Activated T-helper 2 cell treated with anti-CD3 and anti-CD28 coated beads, Interferon-gamma antibody, Interleukin-2, Interleukin-4, amounts not matched to agents 10 μg/mL and 5 μg/mL and 100 μg/mL, durations not matched to agents 14 hours and 24 hours and 36 hours (primary cell): Measurements from ENCODE around the gene PEF1. TPM values are rescaled to one million over a fixed set of nuclear protein-coding genes. Genes with fewer than 3 reads are reported as not detected.

ENCODE experiments used
- DNase-seq: peaks from one replicate; pipeline ENCODE4 v3.0.0; 2021; ENCODE audit warnings: low spot score
- H3K27ac Mint-ChIP-seq: one replicate; pipeline ENCODE4 v1.8.0; 2021; ENCODE audit warnings: mixed read lengths
- H3K27me3 Mint-ChIP-seq: one replicate; pipeline ENCODE4 v1.8.0; 2021; ENCODE audit warnings: low read depth, mixed read lengths
- H3K36me3 Mint-ChIP-seq: one replicate; pipeline ENCODE4 v1.8.0; 2021; ENCODE audit warnings: low read depth, mixed read lengths
- H3K4me1 Mint-ChIP-seq: one replicate; pipeline ENCODE4 v1.8.0; 2021; ENCODE audit warnings: low read depth, mixed read lengths
- H3K4me3 Mint-ChIP-seq: one replicate; pipeline ENCODE4 v1.8.0; 2021; ENCODE audit warnings: low read depth, mild to moderate bottlenecking, moderate library complexity, mixed read lengths
- H3K9me3 Mint-ChIP-seq: one replicate; pipeline ENCODE4 v1.8.0; 2021; ENCODE audit warnings: mixed read lengths
- intact Hi-C: fragments of 100-400 bp; cut with micrococcal nuclease; formaldehyde crosslinking; loops from one replicate; pipeline ENCODE4 v1.15.1; 2023
- total RNA-seq: library from RNA; stranded (reverse); gene quantifications from 2 replicates; pipeline ENCODE4 v1.2.3, GENCODE V29; 2022

Gene PEF1
- total RNA-seq, 1 donor from 2014 or later, result 56.5 TPM

DNA sequence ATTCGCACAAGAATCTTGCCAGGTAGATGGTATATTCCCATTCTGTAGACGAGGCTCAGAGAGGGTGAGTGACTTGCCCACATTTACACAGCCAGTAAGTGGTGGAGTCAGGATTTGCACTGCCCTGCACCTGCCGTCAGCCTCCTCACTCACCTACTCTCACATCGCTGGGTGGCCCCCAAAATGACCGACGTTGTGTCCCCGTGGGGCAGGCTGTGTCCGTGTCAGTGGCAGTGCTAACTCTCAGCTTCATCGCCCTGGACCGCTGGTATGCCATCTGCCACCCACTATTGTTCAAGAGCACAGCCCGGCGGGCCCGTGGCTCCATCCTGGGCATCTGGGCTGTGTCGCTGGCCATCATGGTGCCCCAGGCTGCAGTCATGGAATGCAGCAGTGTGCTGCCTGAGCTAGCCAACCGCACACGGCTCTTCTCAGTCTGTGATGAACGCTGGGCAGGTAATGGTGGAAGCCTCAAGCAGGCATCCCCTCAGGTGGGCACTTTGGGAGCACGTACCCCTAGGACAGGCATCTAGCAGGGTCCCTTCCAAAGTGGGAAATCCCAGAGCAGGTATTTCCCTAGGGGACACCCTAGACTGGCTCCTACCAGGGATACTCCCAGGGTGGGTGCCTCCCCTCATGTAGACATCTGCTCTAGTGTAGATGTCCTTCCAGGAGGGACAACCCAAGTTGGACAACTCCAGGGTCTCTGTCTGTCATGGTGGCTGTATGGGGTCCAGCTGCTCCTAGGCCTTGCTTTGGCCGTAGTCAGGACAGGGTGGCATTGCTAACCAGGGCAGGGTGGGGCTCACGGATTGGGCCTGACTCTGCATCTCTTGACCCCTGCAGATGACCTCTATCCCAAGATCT lies 23.8 kb downstream of the PEF1 start:
- no peak for DNase-seq
- H3K4me3 Mint-ChIP-seq, result no peak overlapping the region
- H3K4me1 Mint-ChIP-seq, result peaks cover 5% of the 10 kb centered on the region
- intact Hi-C loops, result no loop called here
- H3K27me3 Mint-ChIP-seq, result peaks cover 21% of the 10 kb centered on the region
- H3K36me3 Mint-ChIP-seq, result no peaks in the 10 kb centered on the region
- H3K27ac Mint-ChIP-seq, result no peak overlapping the region
- H3K9me3 Mint-ChIP-seq, result no peaks in the 10 kb centered on the region

DNA sequence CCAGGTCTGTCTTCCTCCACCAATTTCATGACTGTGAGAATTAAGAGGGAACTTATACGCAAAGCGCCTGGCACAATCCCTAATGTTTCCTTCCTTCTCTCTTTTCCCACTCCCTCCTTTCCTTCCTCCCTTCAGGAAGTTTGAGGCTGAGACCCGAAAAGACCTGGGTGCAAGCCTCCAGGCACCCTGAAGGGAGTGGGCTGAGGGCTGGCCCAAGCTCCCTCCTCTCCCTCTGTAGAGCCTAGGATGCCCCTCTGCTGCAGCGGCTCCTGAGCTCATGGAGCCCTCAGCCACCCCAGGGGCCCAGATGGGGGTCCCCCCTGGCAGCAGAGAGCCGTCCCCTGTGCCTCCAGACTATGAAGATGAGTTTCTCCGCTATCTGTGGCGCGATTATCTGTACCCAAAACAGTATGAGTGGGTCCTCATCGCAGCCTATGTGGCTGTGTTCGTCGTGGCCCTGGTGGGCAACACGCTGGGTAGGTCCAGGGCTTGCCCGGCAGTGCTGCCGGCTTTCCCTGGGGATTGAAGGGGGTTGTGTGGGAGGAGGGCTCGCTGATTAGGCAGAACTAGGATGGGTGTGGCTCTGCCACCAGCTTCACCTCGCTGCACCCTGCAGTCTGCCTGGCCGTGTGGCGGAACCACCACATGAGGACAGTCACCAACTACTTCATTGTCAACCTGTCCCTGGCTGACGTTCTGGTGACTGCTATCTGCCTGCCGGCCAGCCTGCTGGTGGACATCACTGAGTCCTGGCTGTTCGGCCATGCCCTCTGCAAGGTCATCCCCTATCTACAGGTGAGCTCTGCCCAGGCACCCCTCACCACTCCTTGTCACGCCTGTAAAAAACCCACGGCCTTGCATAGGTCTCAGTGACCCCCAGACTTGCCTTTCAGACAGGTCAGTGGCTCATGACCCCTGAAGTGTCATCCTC lies 25.5 kb downstream of the PEF1 start:
- no peak overlapping the region for H3K4me3 Mint-ChIP-seq
- DNase-seq, result no peak
- H3K9me3 Mint-ChIP-seq, result no peaks in the 10 kb centered on the region
- H3K27ac Mint-ChIP-seq, result no peak overlapping the region
- H3K4me1 Mint-ChIP-seq, result no peaks in the 10 kb centered on the region
- intact Hi-C loops, result loop anchor here (1.0 kb wide), 1 partner anchor 55 kb away; no protein-coding TSS in a partner anchor
- H3K27me3 Mint-ChIP-seq, result peaks cover 25% of the 10 kb centered on the region
- H3K36me3 Mint-ChIP-seq, result no peaks in the 10 kb centered on the region

DNA sequence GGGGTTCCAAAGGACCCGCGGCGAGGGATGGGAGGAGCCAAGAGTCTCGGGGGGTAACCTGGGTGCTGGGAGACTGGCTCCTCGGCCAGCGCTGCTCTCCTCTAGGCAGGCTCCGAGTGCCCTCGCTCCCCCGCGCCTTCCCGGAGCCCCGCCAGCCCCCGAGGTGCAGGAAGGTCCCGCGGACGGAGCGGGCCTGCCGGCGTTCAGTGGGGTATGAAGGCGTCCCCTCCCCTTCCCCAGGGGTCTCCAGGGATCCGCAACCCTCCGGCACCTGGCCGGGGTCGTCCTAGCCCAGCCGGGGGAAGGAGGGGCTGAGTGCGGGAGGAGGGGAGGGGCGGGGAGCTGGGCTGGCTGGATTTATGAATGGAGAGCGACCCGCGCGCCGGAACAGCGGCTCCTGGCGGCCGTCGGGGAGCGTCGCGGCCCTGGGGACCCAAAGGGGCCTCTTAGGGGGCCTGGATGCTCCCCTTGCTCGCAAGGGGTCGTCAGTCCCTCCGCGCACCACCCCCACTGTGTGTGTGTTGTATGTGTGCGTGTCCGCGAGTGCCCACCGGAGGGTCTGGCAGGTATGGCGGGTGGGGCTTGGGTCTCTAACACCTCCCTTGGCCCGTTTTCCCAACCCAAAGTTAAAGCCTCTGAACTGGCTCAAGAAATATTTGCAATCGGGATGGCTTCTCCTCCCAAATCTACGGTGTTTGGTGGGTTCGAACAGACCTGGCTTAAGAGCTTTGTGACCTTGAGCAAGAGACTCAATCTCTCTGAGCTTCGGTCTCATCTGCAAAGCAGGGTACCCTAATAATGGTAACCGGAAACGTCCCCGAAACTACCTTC lies 26.5 kb downstream of the PEF1 start:
- Mint-ChIP-seq H3K27me3 (peaks cover 25% of the 10 kb centered on the region), H3K4me1 (no peaks in the 10 kb centered on the region), H3K36me3 (no peaks in the 10 kb centered on the region), H3K9me3 (no peaks in the 10 kb centered on the region), H3K27ac (no peak overlapping the region), H3K4me3 (no peak overlapping the region)
- DNase-seq, result peak; percentile 23
- intact Hi-C loops, result loop anchor here (1.0 kb wide), 1 partner anchor 54 kb away; no protein-coding TSS in a partner anchor

DNA sequence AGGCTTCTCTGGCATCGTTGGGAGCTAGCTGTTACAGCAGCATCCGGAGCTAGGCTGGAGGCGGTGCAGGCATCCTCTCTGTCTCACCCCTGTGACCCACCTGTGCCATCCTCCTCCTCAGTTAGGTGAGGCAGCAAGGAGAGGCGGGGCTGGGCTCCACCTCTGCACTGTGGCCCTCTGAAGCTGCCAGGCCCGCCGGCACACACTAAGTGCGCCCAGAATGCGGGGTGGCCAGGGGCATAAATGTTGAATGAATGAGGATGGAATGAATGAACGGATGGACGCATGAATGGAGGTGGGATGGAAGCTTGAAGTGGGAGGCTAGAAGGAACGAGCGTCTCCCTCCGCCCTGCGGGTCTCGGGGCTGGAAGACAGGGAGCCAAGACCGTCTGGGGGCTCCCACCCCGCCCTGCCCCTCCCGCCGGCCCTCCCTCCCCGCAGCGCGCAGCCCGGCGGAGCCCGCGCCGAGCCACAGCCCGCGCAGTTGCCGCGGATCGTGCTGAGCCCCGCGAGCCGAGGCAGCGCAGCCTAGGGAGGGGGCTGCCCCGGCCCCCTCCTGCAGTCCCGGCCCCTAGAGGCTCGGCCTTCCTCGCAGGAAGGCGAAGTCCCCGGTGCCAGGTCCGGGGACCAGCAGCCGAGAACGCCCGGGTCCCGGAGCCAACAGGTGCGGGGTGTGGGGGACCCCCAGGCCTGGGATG lies 27.3 kb downstream of the PEF1 start, which contains the start of gene HCRTR1:
Gene HCRTR1 (plus strand): TSS at position 472 of the 698 bp plus-strand sequence. CDS start 1,504 bp downstream, outside the sequence.
- Mint-ChIP-seq H3K27me3 (peaks cover 28% of the 10 kb centered on the region), H3K4me1 (no peaks in the 10 kb centered on the region), H3K4me3 (no peak within 1 kb of the TSS), H3K27ac (no peak within 1 kb of the TSS), H3K36me3 (no peaks in the 10 kb centered on the region), H3K9me3 (no peaks in the 10 kb centered on the region)
- intact Hi-C loops, result no loop called here
- no peak for DNase-seq

DNA sequence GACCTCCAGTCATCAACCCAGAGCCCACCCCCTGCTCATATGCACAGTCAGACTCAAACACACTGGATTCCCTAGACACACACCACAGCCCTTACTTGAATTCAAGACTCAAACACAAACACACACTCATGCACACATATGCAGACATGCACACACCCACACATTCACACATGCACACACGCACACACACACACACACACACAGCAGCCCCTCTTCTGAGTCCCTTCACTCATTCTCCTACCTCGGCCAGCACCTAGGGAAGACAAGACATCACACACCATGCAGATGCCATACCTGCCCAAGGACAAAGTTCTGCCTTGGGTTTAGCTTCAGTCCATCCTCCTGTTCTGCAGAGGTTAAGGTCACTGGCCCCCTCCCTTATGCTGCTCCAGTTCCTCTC lies 28.7 kb downstream of the PEF1 start:
- Mint-ChIP-seq H3K27me3 (peaks cover 30% of the 10 kb centered on the region), H3K4me1 (peaks cover 4% of the 10 kb centered on the region), H3K27ac (no peak overlapping the region), H3K36me3 (no peaks in the 10 kb centered on the region), H3K4me3 (no peak overlapping the region), H3K9me3 (no peaks in the 10 kb centered on the region)
- DNase-seq, result no peak
- intact Hi-C loops, result no loop called here

DNA sequence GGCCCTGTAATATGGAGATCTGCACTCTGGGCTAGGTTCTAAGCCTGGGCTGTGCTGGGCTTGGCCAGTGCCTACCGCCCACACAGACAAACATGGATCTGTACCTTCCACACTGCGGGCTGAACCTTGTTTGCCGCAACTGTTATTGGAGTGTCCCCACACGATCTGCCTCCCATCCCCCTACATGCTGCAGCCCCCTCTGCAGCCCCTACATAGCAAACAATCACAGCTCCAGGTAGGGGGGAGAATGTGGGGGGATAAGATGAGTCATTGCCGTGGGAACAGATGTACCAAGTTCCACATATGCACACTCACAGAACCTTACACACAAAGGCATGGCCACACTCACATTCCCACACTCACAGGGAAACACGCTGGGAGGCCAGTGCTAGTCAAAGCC lies 29.3 kb downstream of the PEF1 start:
- Mint-ChIP-seq H3K27me3 (peaks cover 32% of the 10 kb centered on the region), H3K27ac (no peak overlapping the region), H3K4me1 (peaks cover 4% of the 10 kb centered on the region), H3K4me3 (no peak overlapping the region), H3K36me3 (no peaks in the 10 kb centered on the region), H3K9me3 (no peaks in the 10 kb centered on the region)
- intact Hi-C loops, result no loop called here
- no peak for DNase-seq

DNA sequence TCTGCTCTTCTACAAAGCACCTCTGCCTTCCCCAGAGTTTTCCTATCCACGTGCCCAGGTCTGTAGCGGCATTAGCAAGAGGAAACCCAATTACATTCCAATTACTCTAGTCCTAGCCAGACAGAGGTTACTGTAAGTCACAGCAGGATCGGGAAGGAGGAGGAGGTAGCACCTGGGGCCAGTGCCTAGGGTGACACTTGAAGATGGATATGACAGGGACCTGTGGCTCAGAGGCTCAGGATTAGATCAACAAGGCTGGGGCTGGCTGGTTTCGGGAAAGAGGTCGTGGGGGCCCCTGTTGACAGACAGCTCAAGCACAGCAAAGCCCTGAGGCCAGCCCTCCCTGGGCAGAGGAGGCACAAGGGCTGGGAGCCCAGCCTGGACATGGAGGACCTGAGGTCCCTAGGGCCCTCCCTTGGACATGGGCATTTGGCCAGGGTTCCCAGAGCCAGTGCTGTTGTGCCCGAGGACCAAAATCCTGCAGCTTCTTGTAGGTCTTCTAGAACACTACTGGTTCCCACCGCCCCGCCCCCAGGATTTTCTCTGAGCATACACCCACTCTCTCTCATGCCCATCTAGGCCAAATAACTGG lies 30.2 kb downstream of the PEF1 start:
- Mint-ChIP-seq H3K9me3 (no peaks in the 10 kb centered on the region), H3K27me3 (peaks cover 36% of the 10 kb centered on the region), H3K4me1 (peaks cover 4% of the 10 kb centered on the region), H3K36me3 (no peaks in the 10 kb centered on the region), H3K4me3 (no peak overlapping the region), H3K27ac (no peak overlapping the region)
- DNase-seq, result no peak
- intact Hi-C loops, result no loop called here

DNA sequence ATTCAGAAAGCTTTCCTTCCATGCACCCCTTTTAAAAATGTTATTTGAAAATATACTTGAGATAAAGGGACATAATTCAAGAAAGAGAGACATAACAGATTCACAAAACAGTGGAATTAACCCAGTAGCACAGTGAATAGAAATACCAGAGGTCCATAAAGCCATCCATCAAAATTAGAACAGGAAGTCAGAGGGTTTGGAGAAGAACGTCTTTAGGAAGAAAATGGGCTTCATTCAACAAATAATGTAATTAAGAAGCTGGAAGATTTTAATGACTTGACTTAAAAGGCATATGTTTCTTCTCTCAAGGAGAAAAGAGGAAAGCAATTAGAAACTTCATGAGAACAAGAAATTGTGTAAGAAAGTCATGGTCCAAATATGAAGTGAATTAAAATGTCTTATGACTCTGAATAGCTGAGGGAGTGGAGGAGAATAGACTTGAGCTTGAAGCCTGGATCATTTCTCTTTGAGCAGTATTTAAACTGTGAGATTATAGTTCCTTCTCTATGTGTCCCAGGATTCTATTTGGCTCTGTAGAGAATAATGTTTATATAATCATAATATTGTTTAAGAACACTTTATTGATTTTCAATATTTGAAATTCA lies 35.1 kb downstream of the PEF1 start:
- no peak overlapping the region for H3K4me3 Mint-ChIP-seq
- DNase-seq, result no peak
- peaks cover 13% of the 10 kb centered on the region for H3K4me1 Mint-ChIP-seq
- H3K36me3 Mint-ChIP-seq, result no peaks in the 10 kb centered on the region
- H3K27me3 Mint-ChIP-seq, result peaks cover 15% of the 10 kb centered on the region
- H3K9me3 Mint-ChIP-seq, result no peaks in the 10 kb centered on the region
- intact Hi-C loops, result no loop called here
- H3K27ac Mint-ChIP-seq, result no peak overlapping the region

DNA sequence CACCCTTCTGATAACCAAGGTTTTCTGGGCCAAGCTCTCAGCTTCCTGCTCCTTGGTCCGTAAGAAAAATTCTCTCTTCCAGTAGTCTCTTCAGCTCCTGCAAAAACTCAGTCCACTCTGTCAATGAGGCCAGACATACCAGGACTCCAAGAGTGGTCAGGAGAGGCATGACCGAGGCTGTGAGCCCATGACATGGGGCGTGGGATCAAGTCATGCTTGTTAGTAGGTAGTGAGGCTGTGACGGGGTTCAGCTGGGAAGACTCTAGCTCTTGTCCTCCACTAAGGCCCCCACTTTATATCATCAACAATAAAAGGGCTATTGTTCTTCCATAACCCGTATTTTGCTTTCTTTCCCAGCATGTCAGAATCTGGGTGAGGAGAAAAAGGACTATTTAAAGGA lies 37.3 kb downstream of the PEF1 start:
- Mint-ChIP-seq H3K9me3 (no peaks in the 10 kb centered on the region), H3K4me1 (peaks cover 13% of the 10 kb centered on the region), H3K4me3 (no peak overlapping the region), H3K36me3 (no peaks in the 10 kb centered on the region), H3K27me3 (peaks cover 14% of the 10 kb centered on the region), H3K27ac (no peak overlapping the region)
- intact Hi-C loops, result loop anchor here (2.0 kb wide), 1 partner anchor 17 kb away; no protein-coding TSS in a partner anchor
- no peak for DNase-seq

DNA sequence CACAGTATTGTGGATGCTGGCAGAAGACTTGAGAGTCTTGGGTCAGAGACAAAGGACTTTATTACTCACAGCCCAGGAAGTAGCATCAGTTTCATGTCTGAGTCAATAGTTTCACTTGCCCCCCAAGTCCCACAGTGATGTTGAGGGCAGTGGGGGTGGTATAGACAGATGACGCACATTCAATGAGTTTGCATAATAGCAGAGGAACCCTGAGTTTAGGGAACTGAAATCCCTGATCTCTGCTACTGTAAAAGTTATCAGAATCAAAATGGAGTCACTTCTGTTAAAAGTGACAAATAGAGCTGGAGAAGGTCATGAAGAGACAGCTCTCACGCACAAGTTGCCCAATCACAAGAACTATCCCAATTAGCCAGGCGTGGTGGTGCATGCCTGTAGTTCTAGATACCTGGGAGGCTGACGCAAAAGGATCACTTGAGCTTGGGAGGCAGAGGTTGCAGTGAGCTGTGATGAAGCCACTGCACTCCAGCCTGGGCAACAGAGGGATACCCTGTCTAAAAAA lies 38.7 kb downstream of the PEF1 start:
- Mint-ChIP-seq H3K9me3 (no peaks in the 10 kb centered on the region), H3K27ac (no peak overlapping the region), H3K4me1 (peaks cover 9% of the 10 kb centered on the region), H3K4me3 (no peak overlapping the region), H3K27me3 (peaks cover 21% of the 10 kb centered on the region), H3K36me3 (no peaks in the 10 kb centered on the region)
- intact Hi-C loops, result loop anchor here (2.0 kb wide), 1 partner anchor 15 kb away; no protein-coding TSS in a partner anchor
- DNase-seq, result no peak

DNA sequence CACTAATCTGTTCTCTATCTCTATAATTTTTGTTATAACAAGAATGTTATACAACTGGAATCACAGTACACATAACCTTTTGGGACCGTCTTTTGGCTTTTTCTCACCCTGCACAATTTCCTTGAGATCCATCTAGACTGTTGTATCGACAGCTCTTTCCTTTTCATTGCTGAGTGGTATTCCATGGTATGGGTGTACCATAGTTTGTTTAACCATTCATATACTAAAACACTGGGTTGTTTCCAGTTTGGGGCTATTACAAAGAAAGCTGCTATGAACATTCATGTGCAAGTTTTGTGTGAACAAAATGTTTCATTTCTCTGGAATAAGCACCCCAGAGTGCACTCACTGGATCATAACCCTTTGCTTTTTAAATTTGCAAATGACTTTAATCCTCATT lies 42.6 kb downstream of the PEF1 start:
- Mint-ChIP-seq H3K27ac (no peak overlapping the region), H3K4me1 (peaks cover 9% of the 10 kb centered on the region), H3K36me3 (no peaks in the 10 kb centered on the region), H3K9me3 (no peaks in the 10 kb centered on the region), H3K4me3 (no peak overlapping the region), H3K27me3 (peaks cover 26% of the 10 kb centered on the region)
- intact Hi-C loops, result no loop called here
- DNase-seq, result no peak
